Type B pancreatic cell (in vitro differentiated cells): Measurements from ENCODE around the gene ARPC1A. TPM values are rescaled to one million over a fixed set of nuclear protein-coding genes. Genes with fewer than 3 reads are reported as not detected.

ENCODE experiments used
- DNase-seq: peaks from one replicate; pipeline ENCODE4 v3.0.0; 2021; ENCODE audit warnings: mixed read lengths; ENCODE audit not compliant: unreplicated experiment; ENCODE audit errors: extremely low spot score
- H3K27ac Mint-ChIP-seq: 2 replicates; pipeline ENCODE4 v1.8.0; 2021; ENCODE audit warnings: mild to moderate bottlenecking, mixed read lengths
- H3K27me3 Mint-ChIP-seq: 2 replicates; pipeline ENCODE4 v1.8.0; 2021; ENCODE audit warnings: mixed read lengths
- H3K36me3 Mint-ChIP-seq: 2 replicates; pipeline ENCODE4 v1.8.0; 2021; ENCODE audit warnings: mixed read lengths
- H3K4me1 Mint-ChIP-seq: one replicate; pipeline ENCODE4 v1.8.0; 2021; ENCODE audit warnings: mixed read lengths; ENCODE audit not compliant: unreplicated experiment
- H3K4me3 Mint-ChIP-seq: 2 replicates; pipeline ENCODE4 v1.8.0; 2021; ENCODE audit warnings: mild to moderate bottlenecking, mixed read lengths
- H3K9me3 Mint-ChIP-seq: 2 replicates; pipeline ENCODE4 v1.8.0; 2021; ENCODE audit warnings: mixed read lengths
- CTCF ChIP-seq: fragments of 200-600 bp; sonication (generic); conservative IDR thresholded peaks from 2 replicates; pipeline ENCODE4 v1.5.0; 2021; ENCODE audit warnings: antibody characterized with exemption, mild to moderate bottlenecking
- total RNA-seq: library from RNA; stranded (reverse); gene quantifications from 2 replicates; pipeline ENCODE4 v1.2.1, GENCODE V29; 2021; ENCODE audit warnings: low replicate concordance

ARPC1A gene
- total RNA-seq, 1 donor from 2014 or later, result 164 TPM

- DNase-seq, result no peak
- TF ChIP-seq CTCF, result no peak
- Mint-ChIP-seq H3K27me3 (no peaks in the 10 kb centered on the region), H3K9me3 (peaks cover 3% of the 10 kb centered on the region), H3K4me1 (no peaks in the 10 kb centered on the region), H3K4me3 (no peak overlapping the region), H3K27ac (peak overlapping the region; percentile 0), H3K36me3 (no peaks in the 10 kb centered on the region)
Observed at GRCh38 chr7:99305473-99306260, 20.0 kb upstream of the ARPC1A start.

GRCh38 chr7:99308461-99309074 is 17.1 kb upstream of the ARPC1A start:
- Mint-ChIP-seq H3K27ac (no peak overlapping the region), H3K4me1 (no peaks in the 10 kb centered on the region), H3K4me3 (no peak overlapping the region), H3K36me3 (no peaks in the 10 kb centered on the region), H3K9me3 (peaks cover 3% of the 10 kb centered on the region), H3K27me3 (no peaks in the 10 kb centered on the region)
- DNase-seq, result no peak
- no peak for TF ChIP-seq CTCF

GRCh38 chr7:99309111-99309510 is 16.6 kb upstream of the ARPC1A start:
- H3K27me3 Mint-ChIP-seq, result no peaks in the 10 kb centered on the region
- no peak for TF ChIP-seq CTCF
- no peaks in the 10 kb centered on the region for H3K36me3 Mint-ChIP-seq
- H3K4me3 Mint-ChIP-seq, result no peak overlapping the region
- peaks cover 3% of the 10 kb centered on the region for H3K9me3 Mint-ChIP-seq
- H3K4me1 Mint-ChIP-seq, result no peaks in the 10 kb centered on the region
- H3K27ac Mint-ChIP-seq, result no peak overlapping the region
- no peak for DNase-seq

- no peak for DNase-seq
- H3K4me3 Mint-ChIP-seq, result no peak overlapping the region
- no peaks in the 10 kb centered on the region for H3K36me3 Mint-ChIP-seq
- no peaks in the 10 kb centered on the region for H3K27me3 Mint-ChIP-seq
- no peak for TF ChIP-seq CTCF
- H3K9me3 Mint-ChIP-seq, result peaks cover 3% of the 10 kb centered on the region
- H3K4me1 Mint-ChIP-seq, result no peaks in the 10 kb centered on the region
- no peak overlapping the region for H3K27ac Mint-ChIP-seq
Observed at GRCh38 chr7:99310004-99310403, 15.7 kb upstream of the ARPC1A start.

- Mint-ChIP-seq H3K27me3 (no peaks in the 10 kb centered on the region), H3K36me3 (no peaks in the 10 kb centered on the region)
Observed at GRCh38 chr7:99311702-99312101, 14.0 kb upstream of the ARPC1A start.

More at GRCh38 chr7:99311702-99312101, 14.0 kb upstream of the ARPC1A start:
- Mint-ChIP-seq H3K4me3 (no peak overlapping the region), H3K4me1 (no peaks in the 10 kb centered on the region), H3K9me3 (peaks cover 3% of the 10 kb centered on the region), H3K27ac (no peak overlapping the region)
- no peak for TF ChIP-seq CTCF
- DNase-seq, result no peak
